Adrenal gland (tissue), 5 donors: ENCODE results near the gene TRRAP.

Source experiments
- POLR2A ChIP-seq, 2 donors: fragments of 450-650 bp; IDR thresholded peaks; one replicate each; pipeline ENCODE4 v1.6.1; 2017; ENCODE audit warnings: antibody characterized with exemption in 2 of 2, mild to moderate bottlenecking in 2 of 2, moderate library complexity in 1 of 2
- TF ChIP-seq, protein P1 (sequence below), 6 experiments: fragments of 450-650 bp in 4 of 6; fragments of 200-600 bp in 2 of 6; sonication (generic) in 1 of 6; IDR thresholded peaks; 1 replicate in 5 of 6; 2 replicates in 1 of 6; pipeline versions ENCODE4 v1.5.1 to v1.8.0; 2016 to 2021; ENCODE audit warnings: antibody characterized with exemption in 6 of 6, mild to moderate bottlenecking in 2 of 6, moderate library complexity in 1 of 6
- donor health status: DM: no; HTN: no; CAD: no.

- TF ChIP-seq, protein P1, sequence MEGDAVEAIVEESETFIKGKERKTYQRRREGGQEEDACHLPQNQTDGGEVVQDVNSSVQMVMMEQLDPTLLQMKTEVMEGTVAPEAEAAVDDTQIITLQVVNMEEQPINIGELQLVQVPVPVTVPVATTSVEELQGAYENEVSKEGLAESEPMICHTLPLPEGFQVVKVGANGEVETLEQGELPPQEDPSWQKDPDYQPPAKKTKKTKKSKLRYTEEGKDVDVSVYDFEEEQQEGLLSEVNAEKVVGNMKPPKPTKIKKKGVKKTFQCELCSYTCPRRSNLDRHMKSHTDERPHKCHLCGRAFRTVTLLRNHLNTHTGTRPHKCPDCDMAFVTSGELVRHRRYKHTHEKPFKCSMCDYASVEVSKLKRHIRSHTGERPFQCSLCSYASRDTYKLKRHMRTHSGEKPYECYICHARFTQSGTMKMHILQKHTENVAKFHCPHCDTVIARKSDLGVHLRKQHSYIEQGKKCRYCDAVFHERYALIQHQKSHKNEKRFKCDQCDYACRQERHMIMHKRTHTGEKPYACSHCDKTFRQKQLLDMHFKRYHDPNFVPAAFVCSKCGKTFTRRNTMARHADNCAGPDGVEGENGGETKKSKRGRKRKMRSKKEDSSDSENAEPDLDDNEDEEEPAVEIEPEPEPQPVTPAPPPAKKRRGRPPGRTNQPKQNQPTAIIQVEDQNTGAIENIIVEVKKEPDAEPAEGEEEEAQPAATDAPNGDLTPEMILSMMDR (IDR thresholded peaks at IDR 0.05) = no peak
- no peak for TF ChIP-seq POLR2A (IDR thresholded peaks at IDR 0.05)
Observed at GRCh38 chr7:98874942-98875341, 3.4 kb upstream of the TRRAP start.
